Stimulated activated naive CD4-positive, alpha-beta T cell (primary cell): Measurements from ENCODE around the gene FBXO2.
"Not testable (repeated sequence)": the region's sequence is repeated elsewhere in the genome, so short reads cannot be mapped to it uniquely, and the experiment has no call there.

Experiments used
- DNase-seq, 6 experiments: peaks; one replicate each; lab custom pipeline; 2025; lab: John Stamatoyannopoulos, UW

The FBXO2 gene

DNA sequence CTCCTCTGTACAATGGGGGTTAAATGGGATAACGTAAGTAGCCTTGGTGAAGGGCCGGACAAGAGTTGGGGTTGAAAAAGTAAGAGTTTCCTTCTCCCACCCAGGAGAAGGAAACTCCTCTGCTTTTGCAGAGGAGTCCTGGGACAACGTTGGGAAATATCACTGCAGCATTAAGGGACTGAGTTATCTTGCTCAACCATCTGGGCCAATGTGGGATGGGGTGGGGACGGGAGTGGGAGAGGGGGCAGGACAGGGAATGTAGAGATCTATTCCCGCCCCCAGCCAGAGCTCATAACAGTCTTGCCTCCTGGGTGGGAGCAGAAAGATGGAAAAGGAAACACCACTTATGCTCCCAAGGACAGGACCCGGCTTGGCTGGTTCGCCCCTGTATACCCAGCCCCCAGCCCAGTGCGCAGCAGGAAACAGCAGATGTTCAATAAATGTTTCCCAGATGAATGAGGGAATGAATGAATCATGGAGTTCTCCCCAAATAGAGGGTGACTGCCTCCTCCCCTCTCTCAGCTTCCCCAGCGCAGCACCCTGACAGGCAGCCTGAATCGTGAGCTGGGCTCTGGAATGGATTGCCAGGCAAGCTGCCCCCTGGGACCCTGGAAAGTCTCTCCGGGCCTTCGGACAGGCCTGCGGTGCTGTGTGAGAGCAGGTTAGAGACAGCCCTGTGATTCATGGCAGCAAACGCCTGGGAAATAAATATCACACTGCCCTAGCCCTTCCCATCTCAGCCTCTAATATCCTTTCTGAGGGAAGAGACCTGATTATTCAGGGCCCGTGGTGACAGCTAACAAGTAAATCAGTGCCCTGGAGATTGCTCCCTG is 24.8 kb downstream of the FBXO2 start:
- DNase-seq, result no peak

DNA sequence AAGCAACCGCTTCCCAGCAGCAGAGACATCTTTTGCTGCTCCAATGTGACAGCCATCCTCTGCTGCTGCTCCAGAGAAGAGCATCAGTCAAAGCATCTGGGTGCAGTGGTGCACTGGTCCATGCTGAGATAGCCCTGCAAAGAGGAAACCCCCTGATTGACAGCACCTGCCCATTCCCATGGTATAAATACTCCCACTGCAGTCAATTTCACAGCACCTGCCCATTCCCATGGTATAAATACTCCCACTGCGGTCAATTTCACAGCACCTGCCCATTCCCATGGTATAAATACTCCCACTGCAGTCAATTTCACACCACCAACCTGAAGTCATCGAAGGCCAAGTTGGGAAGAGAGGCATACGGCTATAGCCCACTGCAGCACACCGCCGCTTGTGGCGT is 25.5 kb downstream of the FBXO2 start:
- no peak for DNase-seq

DNA sequence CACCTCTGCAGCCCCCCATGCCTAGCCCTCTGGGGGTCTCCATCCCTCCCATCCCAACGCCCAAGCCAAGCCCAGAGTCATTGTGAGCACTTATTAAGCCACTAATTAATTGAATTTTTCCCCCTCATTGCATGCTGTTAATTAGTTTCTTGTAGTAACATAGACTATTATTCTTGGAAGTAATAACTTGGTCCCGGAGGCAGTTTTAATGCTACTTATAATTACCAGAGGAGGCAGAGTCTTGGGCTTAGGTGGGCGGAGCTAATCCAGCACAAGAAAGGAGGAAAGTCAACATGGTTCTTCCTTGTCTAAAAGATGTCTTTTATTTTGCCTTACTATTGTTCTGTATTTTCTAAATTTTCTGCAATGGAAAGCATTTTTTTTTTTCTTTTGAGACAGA is 27.7 kb downstream of the FBXO2 start:
- DNase-seq, result no peak

DNA sequence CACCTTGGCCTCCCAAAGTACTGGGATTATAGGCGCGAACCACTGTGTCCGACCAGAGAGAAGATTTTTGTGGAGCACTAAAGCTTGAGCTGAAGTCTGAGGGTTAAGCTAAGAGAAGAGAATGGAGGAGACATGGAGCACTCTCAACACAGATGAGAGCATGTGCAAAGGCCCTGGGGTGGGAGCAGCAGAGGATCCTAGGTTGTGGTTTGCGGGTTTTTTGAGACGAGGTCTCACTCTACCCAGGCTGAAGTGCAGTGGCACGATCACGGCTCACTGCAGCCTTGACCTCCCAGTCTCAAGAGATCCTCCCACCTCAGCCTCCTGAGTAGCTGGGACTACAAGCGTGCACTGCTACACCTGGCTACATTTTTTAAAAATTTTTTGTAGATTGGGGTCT is 30.5 kb downstream of the FBXO2 start:
- no peak for DNase-seq

DNA sequence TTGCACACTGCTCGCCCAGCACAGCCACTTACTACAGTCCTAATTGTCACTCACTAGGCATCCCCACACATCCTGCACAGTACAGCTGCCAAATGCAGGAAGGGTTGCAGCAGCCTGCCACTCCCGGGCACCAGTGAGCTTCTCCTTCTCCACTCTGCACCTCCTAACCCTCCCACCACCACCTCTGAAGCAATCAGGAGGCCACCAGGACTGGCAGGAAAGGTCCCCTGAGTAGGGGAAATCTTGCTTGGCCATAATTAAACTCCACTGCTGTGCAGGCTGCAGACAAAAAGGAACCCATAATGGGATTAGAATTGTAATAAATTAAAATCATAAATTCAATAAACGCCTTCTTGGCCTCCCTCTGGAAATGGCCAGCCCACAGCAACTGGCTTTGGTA is 31.8 kb downstream of the FBXO2 start:
- no peak for DNase-seq

DNA sequence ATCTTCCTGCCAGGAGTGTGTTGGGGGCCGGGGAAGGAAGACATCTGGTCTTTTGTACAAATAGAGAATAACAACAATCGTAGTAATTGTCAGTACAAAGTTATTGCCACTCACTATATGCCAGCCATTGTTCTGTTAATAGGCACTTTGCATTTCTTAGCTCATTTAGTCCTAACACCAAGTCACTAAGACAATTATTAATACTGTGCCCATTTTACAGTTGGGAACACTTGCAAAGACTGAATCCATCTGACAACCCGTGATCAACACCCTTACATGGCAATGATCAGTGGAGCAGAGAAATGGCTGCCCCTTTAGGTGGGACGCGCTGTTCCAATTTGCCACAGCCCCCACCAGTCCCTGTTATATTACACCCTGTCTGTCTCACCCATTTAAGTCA is 33.3 kb downstream of the FBXO2 start:
- DNase-seq, result no peak

DNA sequence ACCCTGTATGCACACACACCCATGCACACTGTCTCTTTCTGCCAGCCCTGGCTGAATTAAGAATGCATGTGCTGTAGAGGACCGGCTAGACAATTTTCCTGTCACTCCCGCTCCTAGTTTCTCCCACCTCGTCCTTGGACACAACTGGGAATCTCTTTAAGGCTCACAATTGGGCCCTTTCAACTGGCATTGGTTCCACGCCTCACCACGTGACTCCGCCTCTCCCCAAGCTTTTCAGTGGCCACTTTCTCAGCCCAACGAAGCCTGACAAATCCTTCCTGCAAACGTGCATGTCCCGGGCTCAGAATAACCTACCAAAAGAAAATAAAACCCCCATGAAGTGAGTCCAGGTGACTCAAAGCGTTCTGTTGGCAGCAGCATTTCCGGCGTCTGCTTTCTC is 33.8 kb downstream of the FBXO2 start:
- no peak for DNase-seq

DNA sequence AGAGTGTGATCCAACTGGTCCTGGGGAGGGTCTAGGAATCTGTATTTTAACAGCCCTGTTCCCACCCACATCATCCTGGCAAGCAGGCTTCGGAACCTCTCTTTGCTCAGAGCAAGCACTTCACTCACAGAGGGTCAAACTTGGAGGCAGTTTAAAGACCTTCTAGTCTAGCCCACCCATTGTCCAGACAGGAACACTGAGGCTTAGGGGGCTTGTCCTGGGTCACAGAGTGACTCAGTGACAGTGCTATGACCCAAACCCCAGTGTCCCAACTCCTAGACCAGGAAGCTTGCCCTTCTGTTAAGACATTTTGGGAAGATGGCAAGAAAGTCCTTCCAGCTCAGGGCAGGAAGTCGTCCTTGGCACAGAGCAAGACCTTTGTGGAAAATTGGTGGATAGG is 36.5 kb downstream of the FBXO2 start:
- no peak for DNase-seq

DNA sequence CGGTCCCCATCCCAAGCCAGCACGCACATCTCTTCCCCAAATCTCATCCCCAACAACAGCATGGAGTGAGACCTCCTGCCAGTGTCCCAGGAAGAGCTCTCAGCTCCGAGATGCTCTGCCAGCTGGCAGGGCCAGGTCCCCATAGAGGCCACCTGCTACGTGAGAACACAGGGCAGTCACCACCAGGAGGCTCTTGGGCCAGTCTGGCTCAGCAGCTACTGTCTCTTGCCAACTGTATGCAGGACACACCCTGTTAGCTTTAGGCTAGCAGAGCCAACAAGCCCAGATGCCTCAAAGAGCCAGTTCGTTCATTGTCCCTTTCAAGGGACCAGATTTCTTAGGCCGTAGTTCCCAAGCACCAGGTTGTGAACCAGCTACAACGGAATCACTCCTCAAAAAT is 36.9 kb downstream of the FBXO2 start:
- no peak for DNase-seq

DNA sequence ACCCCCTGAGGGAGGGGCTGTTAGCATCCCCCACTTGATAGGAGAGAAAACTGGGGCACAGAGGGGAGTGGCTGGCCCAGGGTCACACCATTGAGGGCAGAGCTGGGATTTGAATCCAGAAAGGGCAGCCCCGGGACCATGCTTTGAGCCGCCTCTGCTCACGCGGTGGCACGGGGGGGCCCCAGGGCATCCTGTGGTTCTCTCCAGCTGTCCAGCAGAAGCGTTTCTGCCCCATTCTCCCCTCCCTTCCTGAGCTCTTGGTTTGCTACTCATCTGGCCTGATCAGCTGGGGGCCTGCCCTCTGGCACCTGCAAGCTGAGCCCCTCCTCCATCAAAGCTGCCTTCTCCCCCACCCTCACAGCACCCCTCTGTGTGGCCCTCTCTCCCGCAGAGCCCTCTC is 37.5 kb downstream of the FBXO2 start:
- no peak for DNase-seq

DNA sequence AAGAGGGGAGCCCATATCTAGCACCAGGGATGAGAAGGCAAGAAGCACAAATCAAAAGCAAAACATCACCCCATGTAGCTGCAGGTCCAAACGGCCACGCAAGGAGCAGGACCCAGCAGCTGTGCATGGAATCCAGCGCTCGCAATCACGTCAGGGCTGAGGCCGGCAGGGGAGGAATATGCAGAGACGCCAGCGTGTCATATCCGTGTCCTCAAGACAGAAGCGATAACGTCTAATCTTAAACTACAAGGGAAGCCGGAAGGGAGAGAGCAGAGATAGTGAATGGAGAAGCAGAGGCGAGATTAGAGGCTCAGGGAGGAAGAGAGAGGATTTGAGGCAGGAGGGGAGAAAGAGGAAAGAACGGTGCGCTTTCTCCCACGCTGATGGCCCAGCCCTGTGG is 39.1 kb downstream of the FBXO2 start:
- no peak for DNase-seq

DNA sequence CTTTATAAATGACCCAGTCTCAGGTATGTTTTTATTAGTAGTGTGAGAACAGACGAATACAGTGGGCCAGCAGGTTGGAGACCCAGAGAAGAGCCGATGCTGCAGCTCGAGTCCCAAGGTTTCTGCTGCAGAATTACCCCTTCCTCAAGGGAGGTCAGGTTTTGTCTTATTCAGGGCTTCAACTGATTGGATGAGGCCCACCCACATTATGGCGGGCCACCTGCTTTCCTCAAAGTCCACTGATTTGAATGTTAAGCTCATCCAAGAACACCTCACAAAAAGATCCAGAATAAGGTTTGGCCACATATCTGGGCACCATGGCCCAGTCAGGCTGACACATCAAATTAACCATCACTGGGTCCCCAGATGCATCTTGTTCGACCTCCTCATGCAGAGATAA is 40.9 kb downstream of the FBXO2 start:
- DNase-seq, result no peak

DNA sequence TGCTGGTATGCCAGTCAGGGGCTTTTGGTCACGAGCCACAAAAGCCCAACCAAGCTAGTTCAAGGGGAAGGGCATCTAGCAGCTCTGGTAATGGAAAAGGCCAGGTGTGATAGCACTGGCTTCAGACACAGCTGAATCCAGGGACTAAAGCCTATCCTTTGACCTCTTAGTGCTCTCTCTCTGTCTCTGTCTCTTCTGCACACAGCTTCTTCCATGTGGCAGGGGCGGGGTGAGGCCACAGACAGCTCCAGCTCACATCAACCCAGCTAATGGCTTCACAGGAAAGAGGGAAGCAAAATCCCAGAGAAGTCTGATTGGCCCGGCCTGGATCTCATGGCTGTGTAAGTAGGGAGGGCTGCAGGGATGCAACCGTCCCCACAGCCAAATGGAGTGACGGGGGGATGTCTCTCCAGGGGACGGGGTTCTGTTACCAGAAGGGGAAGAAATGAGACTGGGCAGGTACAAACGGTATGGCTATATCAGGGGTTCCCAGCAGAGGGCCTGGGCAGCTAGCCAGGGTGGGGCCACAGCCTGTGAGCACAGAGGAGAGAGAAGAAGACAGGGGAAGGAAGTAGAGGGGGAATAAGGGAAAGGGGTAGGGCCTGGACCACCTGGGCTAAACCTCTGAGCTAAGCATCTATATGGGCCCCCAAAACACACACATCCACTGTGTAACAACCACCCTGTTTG is 42.4 kb downstream of the FBXO2 start:
- DNase-seq, result no peak

DNA sequence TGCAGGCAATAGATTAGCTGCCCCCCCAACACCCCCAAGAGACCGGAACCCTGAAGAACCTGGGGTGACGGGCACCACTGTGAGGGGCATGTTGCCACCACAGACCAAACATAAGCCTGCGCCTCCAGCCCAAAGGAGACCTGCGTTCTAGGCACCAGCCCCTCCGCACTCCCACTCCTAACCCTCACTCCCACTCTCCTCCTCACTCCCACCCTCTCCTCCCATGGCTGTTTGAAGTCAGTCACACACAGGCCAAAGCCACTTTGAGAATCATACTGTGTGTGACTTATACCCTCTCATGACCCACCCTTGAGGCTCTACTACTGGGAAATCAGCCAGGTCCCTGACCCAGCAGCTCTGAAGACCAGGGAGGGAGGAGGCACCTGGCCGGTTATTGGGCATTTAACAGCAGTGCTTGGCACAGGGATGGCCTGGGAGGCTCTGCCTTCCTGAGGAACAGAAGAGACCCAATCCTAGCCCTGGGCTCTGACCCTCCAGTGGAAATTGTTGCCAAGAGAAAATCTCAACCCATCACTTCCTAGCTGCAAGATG is 43.5 kb downstream of the FBXO2 start:
- DNase-seq, result no peak

DNA sequence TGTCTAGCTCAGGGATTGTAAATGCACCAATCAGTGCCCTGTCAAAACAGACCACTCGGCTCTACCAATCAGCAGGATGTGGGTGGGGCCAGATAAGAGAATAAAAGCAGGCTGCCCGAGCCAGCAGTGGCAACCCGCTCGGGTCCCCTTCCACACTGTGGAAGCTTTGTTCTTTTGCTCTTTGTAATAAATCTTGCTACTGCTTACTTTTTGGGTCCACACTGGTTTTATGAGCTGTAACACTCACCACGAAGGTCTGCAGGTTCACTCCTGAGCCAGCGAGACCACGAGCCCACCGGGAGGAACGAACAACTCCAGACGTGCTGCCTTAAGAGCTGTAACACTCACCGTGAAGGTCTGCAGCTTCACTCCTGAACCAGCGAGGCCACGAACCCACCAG is 44.9 kb downstream of the FBXO2 start:
- not testable (repeated sequence) for DNase-seq

DNA sequence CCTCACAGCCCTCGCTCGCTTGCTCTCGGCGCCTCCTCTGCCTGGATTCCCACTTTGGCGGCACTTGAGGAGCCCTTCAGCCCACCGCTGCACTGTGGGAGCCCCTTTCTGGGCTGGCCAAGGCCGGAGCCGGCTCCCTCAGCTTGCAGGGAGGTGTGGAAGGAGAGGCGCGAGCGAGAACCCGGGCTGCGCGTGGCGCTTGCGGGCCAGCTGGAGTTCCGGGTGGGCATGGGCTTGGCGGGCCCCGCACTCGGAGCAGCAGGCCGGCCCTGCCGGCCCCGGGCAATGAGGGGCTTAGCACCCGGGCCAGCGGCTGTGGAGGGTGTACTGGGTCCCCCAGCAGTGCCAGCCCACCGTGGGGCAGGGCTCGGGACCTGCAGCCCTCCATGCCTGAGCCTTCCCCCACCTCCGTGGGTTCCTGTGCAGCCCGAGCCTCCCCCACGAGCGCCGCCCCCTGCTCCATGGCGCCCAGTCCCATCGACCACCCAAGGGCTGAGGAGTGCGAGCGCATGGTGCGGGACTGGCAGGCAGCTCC is 45.6 kb downstream of the FBXO2 start:
- DNase-seq, result not testable (repeated sequence)

DNA sequence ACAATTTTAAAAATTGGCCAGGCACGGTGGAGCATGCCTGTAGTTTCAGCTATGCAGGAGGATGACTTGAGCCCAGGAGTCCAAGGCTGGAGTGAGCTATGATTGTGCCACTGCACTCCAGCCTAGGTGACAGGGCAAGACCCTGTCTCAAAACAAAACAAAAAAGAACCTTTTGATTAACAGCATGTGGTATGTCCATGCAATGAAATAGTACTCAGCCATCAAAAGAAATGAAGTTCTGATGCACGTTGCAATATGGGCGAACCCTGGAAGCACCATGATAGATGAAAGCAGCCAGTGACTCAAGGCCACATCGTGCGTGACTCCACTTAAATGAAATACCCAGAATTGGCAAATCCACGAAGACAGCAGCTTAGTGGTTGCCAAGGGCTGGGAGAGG is 47.5 kb downstream of the FBXO2 start:
- no peak for DNase-seq

DNA sequence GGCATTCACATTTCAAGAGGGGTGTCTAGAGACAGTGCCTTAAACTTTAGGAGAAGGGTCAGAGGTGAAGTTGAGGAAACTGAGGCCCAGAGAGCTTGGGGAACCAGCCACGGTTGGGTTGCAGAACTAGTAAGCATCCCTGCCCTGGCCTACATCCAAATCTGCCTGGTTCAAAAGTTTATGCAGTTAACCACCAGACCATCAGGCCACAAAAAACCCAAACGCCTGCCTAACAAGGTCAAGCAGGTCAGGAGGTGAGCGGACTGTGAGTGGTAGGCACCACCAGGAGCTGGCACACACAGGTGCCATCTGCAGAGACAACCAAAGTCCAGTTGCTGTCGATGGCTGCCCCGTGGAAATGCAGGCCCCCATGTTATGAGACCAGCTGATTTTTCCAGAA is 51.2 kb downstream of the FBXO2 start:
- DNase-seq, result no peak

DNA sequence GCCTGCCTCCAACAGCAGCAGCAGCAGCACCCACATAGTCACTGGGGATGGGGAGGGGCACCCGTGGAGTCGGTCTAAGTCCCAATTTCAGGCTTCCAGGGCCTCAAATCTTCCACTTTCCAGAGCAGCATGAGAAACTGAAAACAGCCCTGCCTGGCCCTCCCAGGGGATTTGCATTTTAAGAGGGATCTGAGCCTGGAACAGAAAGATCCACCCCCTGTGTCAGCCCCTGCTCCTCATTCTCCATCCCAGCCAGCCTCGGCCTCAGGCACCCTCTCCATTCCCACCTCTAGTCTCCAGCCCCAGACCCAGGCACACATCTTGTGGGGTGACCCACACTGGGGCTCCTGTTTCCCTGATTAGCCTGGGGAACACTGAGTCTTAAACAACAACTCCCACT is 51.8 kb downstream of the FBXO2 start:
- no peak for DNase-seq

DNA sequence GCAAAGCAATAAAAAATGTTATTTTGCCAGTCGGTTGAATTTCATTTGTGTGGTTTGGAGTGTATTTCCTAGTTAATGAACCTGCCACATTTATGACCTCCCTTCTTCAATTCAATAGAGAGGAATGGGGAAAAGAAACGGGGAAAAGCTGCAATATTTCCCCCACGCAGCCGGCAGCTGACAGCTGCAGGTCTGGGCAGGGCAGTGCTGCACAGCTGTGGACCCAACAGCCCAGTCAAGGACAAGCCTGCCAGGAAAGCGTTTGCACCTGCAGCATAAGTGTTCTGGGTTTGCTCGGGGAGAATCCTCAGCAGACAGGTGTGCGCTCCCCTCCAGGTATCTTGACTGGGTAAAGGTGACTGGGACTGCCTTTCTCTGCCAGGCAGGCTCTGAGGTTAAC is 53.4 kb downstream of the FBXO2 start:
- no peak for DNase-seq

DNA sequence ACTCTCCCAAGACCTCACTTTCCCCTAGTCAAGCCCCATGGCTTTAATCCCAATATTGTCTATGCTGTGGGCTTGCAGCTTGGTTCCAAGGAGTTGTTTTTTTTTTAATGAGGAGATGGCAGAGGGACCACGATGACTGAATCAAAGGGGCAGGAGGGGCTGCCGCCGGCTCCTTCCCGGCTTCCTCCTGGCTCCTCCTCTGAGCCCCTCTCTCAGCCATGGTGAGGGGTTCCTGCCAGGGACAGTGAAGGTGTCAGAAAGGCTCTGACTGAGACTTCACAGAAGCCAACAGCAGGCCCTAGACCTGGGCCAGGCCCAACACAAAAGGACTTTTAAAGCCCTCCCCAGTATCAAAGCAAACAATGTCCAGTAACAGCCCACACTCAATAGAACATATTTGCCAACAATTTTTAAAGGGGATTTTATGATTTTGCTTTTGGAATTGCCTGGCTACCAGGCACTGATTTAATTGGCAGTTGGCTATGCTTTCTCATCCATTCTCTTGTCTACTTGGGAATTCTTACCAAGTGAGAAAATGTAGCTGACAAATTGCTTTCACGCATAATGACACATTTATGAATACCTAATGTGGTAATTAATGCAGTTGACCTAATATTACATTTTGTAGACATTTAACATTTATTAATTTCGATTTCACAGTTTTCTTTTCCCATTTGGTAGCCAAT is 54.2 kb downstream of the FBXO2 start:
- DNase-seq, result no peak

DNA sequence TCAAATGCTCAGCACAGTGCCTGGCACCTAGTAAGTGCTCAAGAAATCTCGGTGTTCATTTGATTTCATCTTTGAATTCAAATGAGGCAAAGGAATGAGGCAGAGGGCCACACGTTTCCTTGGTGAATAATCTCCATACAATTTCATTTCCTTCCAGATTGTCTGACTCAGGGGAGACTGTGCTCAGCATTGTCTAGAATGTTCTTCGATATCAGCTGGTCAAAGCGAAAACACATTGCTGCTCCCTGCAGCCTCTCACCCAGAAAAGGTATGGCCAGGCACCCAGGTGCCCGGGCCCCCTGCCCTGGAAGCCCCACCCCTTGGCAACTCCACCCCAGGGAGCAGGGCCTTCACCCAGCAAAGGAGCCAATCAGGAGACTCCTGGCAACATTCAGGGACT is 55.8 kb downstream of the FBXO2 start:
- DNase-seq, result no peak
